Colon (tissue), 2 donors: Measurements from ENCODE around the gene ITCH.
"Not testable (repeated sequence)": the region's sequence is repeated elsewhere in the genome, so short reads cannot be mapped to it uniquely, and the experiment has no call there.

ENCODE experiments used
- FAIRE-seq: peaks from 2 replicates; lab custom pipeline; 2012; peaks lifted over from hg19 to GRCh38; lab: Jason Lieb, UNC
- donor health status: control.
- donor health status: control.

The ITCH gene

GRCh38 chr20:34420975-34421374, 57.9 kb downstream of the ITCH start:
- FAIRE-seq: no peak

- no peak for FAIRE-seq
These were observed 58.8 kb downstream of the ITCH start for GRCh38 chr20:34421766-34422466.

DNA sequence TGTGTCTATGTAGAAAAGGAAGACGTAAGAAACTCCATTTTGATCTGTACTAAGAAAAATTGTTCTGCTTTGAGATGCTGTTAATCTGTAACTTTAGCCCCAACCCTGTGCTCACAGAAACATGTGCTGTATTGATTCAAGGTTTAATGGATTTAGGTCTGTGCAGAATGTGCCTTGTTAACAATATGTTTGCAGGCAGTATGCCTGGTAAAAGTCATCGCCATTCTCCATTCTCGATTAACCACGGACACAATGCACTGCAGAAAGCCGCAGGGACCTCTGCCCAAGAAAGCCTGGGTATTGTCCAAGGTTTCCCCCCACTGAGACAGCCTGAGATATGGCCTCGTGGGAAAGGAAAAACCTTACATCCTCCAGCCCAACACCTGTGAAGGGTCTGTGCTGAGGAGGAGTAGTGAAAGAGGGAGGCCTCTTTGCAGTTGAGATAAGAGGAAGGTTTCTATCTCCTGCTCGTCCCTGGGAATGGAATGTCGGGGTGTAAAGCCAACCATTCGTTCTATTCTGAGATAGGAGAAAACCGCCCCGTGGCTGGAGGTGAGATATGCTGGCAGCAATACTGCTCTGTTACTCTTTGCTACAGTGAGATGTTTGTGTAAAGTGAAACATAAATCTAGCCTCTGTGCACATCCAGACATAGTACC, 62.1 kb downstream of the ITCH start:
- FAIRE-seq: not testable (repeated sequence)

DNA sequence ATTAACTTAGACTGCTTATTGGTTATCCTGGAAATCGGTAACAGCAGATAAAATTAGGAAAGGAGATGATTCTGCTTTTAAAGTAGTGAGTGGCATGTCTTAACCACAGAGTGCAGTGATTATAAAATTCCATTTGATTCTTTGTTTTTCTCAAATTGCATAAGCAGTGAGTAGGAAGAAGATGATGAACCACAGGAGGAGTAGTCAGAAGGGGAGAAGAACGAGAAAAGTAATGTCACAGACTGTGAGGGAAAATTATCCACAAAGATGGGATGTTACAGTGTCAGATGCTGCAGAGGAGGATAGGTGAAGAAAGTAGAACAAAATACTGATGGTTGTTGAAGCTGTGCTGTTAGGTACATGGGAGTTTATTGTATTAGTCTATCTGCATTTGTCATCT, 63.0 kb downstream of the ITCH start:
- no peak for FAIRE-seq

- FAIRE-seq: no peak
These were observed 64.3 kb downstream of the ITCH start for GRCh38 chr20:34427331-34427730.

DNA sequence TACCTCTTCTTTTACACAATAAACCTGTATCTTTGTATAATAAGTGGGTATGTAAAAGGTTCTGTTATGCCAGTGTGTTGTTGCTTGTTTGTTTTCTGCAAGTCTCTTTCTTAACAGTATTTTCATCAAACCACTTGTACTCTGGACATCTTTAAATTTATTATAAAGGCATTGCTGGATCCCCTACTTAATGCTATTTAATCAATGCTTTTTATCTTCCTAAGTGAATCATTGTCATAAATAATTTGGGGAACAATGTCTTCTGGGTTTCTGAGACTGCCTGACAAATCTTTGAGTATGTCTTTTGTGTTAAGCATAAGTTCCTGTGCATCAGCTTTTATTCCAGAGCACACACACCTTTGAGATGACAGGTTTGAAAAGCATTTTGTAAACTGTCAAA, 64.7 kb downstream of the ITCH start:
- FAIRE-seq: no peak

GRCh38 chr20:34431168-34431567, 68.1 kb downstream of the ITCH start:
- no peak for FAIRE-seq

DNA sequence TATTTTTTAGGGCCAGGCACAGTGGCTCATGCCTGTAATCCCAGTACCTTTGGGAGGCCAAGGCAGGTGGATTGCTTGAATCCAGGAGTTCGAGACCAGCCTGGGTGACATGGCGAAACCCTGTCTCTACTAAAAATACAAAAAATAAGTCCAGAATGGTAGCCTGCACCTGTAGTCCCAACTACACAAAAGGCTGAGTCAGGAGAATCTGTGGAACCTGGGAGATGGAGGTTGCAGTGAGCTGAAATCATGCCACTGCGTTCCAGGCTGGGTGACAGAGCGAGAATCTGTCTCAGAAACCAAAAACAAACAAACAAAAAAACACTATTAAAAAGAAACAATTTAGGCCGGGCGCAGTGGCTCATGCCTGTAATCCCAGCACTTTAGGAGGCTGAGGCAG, 69.6 kb downstream of the ITCH start:
- FAIRE-seq: not testable (repeated sequence)

DNA sequence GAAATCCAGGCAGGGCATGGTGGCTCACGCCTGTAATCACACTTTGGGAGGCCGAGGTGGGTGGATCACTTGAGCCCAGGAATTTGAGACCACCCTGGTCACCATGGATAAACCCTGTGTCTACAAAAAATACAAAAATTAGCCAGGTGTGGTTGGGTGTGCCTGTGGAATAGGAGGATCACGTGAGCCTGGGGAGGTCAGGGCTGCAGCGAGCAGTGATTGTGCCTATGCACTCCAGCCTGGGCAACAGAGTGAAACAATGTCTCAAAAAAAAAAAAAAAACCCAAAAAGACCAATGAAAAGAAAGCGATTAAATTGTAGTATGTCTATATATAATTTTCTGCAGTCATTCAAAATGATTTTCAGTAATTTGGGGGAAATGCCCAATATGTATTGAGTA, 70.3 kb downstream of the ITCH start:
- FAIRE-seq: no peak

GRCh38 chr20:34435589-34435988, 72.5 kb downstream of the ITCH start:
- no peak for FAIRE-seq

DNA sequence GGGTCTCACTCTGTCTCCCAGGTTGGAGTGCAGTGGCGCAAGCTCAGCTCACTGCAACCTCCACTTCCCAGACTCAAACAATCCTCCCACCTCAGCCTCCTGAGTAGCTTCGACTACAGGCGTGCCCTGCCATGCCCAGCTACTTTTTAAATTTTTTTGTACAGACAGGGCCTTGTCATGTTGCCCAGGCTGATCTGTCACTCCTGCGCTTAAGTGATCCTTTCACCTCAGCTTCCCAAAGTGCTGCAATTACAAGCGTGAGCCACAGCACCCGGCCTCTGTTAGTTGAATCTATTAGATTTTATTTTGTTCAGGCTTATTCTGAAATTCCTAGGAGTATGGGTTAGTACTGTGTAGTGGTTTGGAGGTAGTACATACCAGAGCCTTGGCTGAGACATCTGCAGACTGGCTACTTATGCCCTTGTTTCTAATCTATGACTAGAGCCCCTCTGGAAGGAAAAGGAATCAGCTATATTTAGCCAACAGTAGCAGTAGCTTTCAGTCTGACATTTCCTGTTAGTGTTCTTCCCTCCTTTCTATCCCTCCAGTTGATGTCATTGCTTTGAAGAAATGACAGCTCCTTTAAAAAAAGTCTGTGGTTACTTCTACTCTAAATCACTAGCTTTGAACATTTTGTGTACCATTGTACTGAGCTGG, 74.4 kb downstream of the ITCH start:
- no peak for FAIRE-seq

DNA sequence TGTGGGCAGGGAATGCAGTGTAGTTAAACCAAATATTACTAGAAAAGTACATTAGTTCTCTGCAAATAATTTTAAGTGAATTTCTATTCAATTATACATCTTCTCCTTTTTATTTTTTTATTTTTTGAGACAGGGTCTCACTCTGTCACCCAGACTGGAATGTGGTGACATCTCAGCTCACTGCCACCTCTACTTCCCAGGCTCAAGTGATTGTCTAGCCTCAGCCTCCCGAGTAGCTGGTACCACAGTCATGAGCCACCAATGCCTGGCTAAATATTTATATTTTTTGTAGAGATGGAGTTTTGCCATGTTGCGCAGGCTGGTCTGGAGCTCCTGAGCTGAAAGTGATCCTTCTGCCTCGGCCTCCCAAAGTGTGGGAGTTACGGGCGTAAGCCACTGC, 76.1 kb downstream of the ITCH start:
- FAIRE-seq: no peak

DNA sequence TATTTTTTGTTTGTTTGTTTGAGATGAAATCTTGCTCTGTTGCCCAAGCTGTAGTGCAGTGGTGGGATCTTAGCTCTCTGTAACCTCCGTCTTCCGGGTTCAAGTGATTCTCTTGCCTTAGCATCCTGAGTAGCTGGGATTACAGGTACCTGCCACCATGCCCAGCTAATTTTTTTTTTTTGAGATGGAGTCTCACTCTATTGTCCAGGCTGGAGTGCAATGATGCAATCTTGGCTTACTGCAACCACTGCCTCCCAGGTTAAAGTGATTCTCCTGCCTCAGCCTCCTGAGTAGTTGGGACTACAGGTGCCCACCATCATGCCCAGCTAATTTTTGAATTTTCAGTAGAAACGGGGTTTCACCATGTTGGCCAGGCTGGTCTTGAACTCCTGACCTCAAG, 78.3 kb downstream of the ITCH start:
- FAIRE-seq: not testable (repeated sequence)

DNA sequence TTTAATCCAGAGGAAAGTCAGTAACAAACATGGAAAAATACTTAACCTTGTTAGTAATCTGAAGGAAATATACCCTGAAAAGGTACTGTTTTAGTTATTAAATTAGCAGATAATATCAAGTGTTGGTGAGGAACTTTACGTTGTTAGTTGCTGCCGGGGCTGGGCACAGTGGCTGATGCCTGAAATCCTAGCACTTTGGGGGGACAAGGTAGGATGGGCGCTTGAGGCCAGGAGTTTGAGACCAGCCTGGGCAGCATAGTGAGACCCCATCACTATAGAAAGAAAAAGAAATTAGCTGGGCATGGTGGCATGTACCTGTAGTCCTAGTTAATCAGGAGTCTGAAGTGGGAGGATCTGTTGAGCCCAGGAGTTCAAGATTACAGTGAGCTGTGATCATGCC, 80.5 kb downstream of the ITCH start:
- FAIRE-seq: no peak

DNA sequence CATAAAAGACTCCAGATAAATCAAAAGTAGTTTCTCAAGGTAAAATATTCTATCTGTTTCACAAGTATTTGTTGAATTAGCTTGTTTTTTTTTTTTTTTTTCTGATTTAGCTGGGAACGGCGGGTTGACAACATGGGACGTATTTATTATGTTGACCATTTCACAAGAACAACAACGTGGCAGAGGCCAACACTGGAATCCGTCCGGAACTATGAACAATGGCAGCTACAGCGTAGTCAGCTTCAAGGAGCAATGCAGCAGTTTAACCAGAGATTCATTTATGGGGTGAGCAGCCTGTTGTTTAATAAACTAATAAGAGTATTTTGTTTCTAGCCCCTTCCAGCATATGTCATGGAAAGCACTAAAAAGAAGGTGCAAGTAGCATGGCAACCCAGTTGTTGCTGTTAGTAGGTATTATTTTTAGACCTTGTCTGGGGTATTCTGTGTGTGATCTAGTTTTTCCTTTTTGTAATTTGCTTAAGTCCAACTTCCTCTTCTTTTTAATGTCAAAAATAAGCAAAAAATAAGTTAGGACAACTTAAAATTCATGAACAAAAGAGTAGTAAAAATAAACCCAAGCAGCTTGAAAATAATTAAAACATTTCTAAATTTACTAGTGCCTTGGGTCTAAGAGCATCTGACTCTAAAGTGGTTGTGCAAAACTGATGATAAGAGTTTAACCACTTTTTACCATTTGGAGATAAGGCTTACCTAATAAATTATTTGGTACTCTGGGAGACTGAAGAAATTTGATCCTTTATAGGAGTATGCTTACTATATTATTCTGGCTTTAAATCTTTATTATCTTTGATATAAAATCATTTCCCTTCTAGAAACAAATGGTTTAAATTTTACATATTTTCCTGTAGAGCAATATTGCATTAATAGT, 82.3 kb downstream of the ITCH start:
- no peak for FAIRE-seq

DNA sequence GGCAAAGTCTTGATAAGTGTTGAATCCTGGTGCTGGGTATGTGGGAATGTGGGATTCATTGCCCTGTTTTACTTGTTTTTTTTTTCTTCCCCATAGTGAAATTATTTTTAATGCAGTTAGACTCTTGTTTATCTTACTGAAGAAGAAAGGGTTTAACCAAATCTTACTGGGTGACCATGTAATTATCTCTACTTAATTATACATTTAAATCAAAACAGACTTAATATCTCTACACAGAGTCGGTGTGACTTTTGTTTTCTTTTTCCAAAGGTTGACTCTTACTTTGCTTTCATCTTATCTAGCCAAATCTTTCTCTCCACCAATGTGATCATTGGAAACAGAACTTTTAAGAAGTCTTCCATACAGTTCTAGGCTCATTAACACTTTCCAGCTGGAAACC, 85.4 kb downstream of the ITCH start:
- no peak for FAIRE-seq

- FAIRE-seq: no peak
These were observed 86.9 kb downstream of the ITCH start for GRCh38 chr20:34449674-34450592.

- FAIRE-seq: no peak
These were observed 89.4 kb downstream of the ITCH start for GRCh38 chr20:34452281-34452982.

GRCh38 chr20:34458631-34459030, 95.6 kb downstream of the ITCH start:
- FAIRE-seq: no peak

DNA sequence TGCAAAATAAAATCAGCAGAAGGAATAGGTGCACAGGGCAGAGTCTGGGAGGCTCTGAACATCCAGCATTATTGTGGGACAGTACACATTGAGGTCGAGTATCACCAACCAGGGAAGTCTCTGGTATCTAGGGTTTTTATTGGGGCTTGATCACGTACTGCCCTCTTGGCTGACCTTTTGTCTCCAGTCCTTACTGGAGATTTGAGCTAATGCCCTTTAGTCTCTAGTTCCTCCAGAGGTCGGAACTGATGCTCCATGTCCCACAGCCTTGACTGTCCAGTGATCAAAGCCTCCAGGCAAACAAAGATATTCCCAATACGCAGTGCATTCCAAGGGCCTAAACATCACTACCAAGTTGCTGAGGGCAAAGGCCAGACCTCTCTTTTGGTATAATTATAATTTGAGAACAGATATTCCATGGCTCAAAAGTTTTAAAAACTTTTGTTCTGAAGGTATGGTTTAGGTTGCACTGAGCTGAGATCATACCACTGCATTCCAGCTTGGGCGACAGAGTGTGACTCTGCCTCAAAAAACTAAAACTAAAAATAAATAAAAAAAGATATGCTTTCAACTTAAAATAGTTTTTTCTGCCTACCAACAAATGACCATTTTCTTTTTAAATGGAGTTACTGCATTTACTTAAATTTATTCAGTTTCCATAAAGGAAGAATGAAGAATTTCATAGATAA, 96.3 kb downstream of the ITCH start:
- FAIRE-seq: no peak
